Ovary (tissue), 9 donors: ENCODE data around the gene TPST2. TPM values are rescaled to one million over a fixed set of nuclear protein-coding genes. Genes with fewer than 3 reads are reported as not detected.

Source experiments
- DNase-seq, 5 donors: peaks; one replicate each; pipeline ENCODE4 v3.0.0-alpha.2; 2019 to 2020
- H3K27ac ChIP-seq, 2 donors: fragments of 200-600 bp; one replicate each; pipeline versions ENCODE4 v1.5.1 to v1.8.0; 2019 to 2022
- H3K27me3 ChIP-seq: fragments of 200-600 bp; one replicate; pipeline ENCODE4 v1.8.0; 2022
- H3K36me3 ChIP-seq: fragments of 200-600 bp; sonication (generic); one replicate; pipeline ENCODE4 v1.5.1; 2019
- H3K4me1 ChIP-seq: one replicate; pipeline ENCODE4 v1.8.1; 2013; ENCODE audit warnings: mild to moderate bottlenecking, moderate library complexity; ENCODE audit not compliant: insufficient read depth
- H3K4me3 ChIP-seq: fragments of 200-600 bp; sonication (generic); one replicate; pipeline ENCODE4 v1.5.1; 2017
- H3K9me3 ChIP-seq, 2 donors: fragments of 200-600 bp in 1 of 2; sonication (generic) in 1 of 2; one replicate each; pipeline versions ENCODE4 v1.5.1 to v1.8.1; 2013 to 2019; ENCODE audit warnings: mild to moderate bottlenecking in 1 of 2, moderate library complexity in 1 of 2
- EP300 ChIP-seq: sonication (generic); formaldehyde crosslinking; IDR thresholded peaks from one replicate; pipeline ENCODE4 v1.6.1; 2017; ENCODE audit warnings: antibody characterized with exemption
- POLR2A ChIP-seq: fragments of 450-650 bp; IDR thresholded peaks from one replicate; pipeline ENCODE4 v1.6.1; 2017; ENCODE audit warnings: antibody characterized with exemption, mild to moderate bottlenecking, moderate library complexity
- WGBS, 3 donors: extraction: QIAGEN DNeasy Blood & Tissue Kit in 1 of 3; methylation state at CpG; one replicate each; pipeline versions ENCODE4 v1.1.5 to v1.1.7; 2013 to 2017; 5-methylcytosine and 5-hydroxymethylcytosine counted together
- intact Hi-C, 4 donors: fragments of 100-400 bp; cut with DNase I; formaldehyde crosslinking; loops; one replicate each; pipeline versions ENCODE4 v1.11.0 to v1.15.1; 2022 to 2023
- polyA plus RNA-seq, 2 donors: library from polyadenylated mRNA; stranded (reverse); fragments of 200-250 nt in 1 of 2; fragments of 350-450 nt in 1 of 2; fragmentation: Illumina TruSeq in 1 of 2; extraction: RNeasy Lipid Tissue Mini Kit (QIAGEN cat#74804) in 1 of 2; gene quantifications; one replicate each; pipeline ENCODE4 v1.2.3, GENCODE V29; 2013 to 2014
- total RNA-seq, 7 donors: library from RNA; depleted of rRNA in 2 of 7; stranded (reverse); fragments of >200 nt in 2 of 7; fragmentation: NEBNext Ultra II Directional in 3 of 7; extraction: Animal tissue kit (Norgen Biotek cat#: 25700) in 3 of 7; gene quantifications; one replicate each; pipeline versions ENCODE4 v1.1.0 to v1.2.4, GENCODE V29; 2016 to 2023
- TF ChIP-seq, protein P1 (sequence below), 3 donors: fragments of 450-650 bp in 2 of 3; fragments of 200-600 bp in 1 of 3; IDR thresholded peaks; one replicate each; pipeline versions ENCODE4 v1.5.1 to v1.8.0; 2016 to 2022; ENCODE audit warnings: antibody characterized with exemption in 3 of 3, mild to moderate bottlenecking in 1 of 3
- donor health status: DM: no; HTN: no; CAD: no; lungs with moderate emphysema.
- donor health status: DM: no; HTN: no; CAD: no.
- donor health status: Bipolar disorder and iron deficiency.
- donor health status: DM: yes; HTN: yes; CAD: no.
- donor health status: DM: no; HTN: no; CAD: no.
- donor health status: DM: yes; HTN: yes; CAD: no.

TPST2 gene
- total and polyA plus RNA-seq, 9 donors: 10.5 to 28.5 (median 15.0) TPM

DNA sequence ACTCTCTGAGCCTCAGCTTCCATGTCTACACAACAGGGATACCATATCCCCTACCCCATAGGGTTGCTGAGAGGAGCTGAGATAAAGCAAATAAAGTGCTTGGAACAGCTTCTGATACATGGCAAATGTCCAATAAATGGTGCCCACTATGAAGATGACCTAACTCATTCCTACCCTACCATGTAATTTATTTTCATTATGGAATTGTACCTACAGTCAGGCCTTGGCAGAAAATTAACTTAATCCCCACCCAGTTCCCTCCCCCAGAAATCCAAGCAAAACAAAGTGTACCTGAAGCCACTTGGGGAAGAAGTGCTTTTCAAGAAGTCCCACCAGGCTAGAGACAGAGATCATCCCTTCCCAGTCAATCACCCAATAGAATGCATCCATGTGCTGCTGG lies 95.4 kb downstream of the TPST2 start:
- no peak for TF ChIP-seq POLR2A
- TF ChIP-seq, protein P1, sequence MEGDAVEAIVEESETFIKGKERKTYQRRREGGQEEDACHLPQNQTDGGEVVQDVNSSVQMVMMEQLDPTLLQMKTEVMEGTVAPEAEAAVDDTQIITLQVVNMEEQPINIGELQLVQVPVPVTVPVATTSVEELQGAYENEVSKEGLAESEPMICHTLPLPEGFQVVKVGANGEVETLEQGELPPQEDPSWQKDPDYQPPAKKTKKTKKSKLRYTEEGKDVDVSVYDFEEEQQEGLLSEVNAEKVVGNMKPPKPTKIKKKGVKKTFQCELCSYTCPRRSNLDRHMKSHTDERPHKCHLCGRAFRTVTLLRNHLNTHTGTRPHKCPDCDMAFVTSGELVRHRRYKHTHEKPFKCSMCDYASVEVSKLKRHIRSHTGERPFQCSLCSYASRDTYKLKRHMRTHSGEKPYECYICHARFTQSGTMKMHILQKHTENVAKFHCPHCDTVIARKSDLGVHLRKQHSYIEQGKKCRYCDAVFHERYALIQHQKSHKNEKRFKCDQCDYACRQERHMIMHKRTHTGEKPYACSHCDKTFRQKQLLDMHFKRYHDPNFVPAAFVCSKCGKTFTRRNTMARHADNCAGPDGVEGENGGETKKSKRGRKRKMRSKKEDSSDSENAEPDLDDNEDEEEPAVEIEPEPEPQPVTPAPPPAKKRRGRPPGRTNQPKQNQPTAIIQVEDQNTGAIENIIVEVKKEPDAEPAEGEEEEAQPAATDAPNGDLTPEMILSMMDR (IDR thresholded peaks at IDR 0.05): no peak
- no peak for TF ChIP-seq EP300
- no peaks in the 10 kb centered on the region for H3K9me3 ChIP-seq
- no peak overlapping the region for H3K4me3 ChIP-seq
- DNase-seq: no peak
- no peak overlapping the region for H3K27ac ChIP-seq
- H3K4me1 ChIP-seq: no peaks in the 10 kb centered on the region
- no peaks in the 10 kb centered on the region for H3K27me3 ChIP-seq
- no peaks in the 10 kb centered on the region for H3K36me3 ChIP-seq
- intact Hi-C loops: no loop called here

- H3K27ac ChIP-seq: no peak overlapping the region
- DNase-seq: no peak
- no peaks in the 10 kb centered on the region for H3K9me3 ChIP-seq
- H3K4me1 ChIP-seq: no peaks in the 10 kb centered on the region
- intact Hi-C loops: no loop called here
- H3K4me3 ChIP-seq: no peak overlapping the region
- TF ChIP-seq, protein P1 (IDR thresholded peaks at IDR 0.05): no peak
- TF ChIP-seq EP300 (no peak), POLR2A (no peak)
- WGBS, 3 donors: 85 to 88% (median 87%) methylated on average over 9 of the region's 9 CpGs
- H3K27me3 ChIP-seq: no peaks in the 10 kb centered on the region
- H3K36me3 ChIP-seq: no peaks in the 10 kb centered on the region
Measured at GRCh38 chr22:26492220-26492619, 97.7 kb downstream of the TPST2 start.

DNA sequence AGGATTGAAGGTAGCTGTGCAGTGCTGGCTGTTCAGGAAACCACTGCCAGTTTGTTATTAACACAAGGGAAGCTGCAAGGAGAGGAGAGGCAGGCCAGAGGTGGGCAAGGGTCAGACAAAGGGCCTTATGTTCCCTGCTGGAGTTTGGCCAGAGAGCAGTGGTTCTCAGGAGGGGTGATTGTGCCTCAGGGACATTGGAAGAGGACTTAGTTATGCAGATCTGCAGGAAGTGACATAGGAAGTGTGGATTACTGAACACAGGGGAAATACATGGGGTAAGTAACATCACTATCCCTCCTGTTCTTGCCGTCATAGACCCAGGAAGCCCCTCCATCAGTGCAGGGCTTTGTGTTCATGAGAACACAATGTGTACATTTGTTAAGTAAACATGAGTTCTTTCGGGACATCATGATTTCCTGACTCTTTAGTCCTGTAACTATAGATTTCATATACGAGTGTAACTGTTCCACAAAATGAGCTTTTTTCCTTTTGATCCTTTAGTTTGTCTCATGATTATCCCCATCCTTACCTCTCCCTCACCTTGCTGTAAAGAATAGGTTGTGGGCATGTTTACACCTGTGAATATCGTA lies 100.4 kb downstream of the TPST2 start:
- Histone ChIP-seq H3K4me3 (no peak overlapping the region), H3K9me3 (no peaks in the 10 kb centered on the region), H3K27me3 (no peaks in the 10 kb centered on the region), H3K36me3 (no peaks in the 10 kb centered on the region), H3K27ac (no peak overlapping the region), H3K4me1 (no peaks in the 10 kb centered on the region)
- intact Hi-C loops: loop anchor here in 1 of 4 donors (10.0 kb wide), 1 partner anchor 95 kb away; no protein-coding TSS in a partner anchor
- WGBS, 3 donors: 74 to 79% (median 79%) methylated on average over 4 of the region's 4 CpGs
- no peak for DNase-seq
- TF ChIP-seq POLR2A (no peak), EP300 (no peak)
- TF ChIP-seq, protein P1 (IDR thresholded peaks at IDR 0.05): no peak

GRCh38 chr22:26487996-26488395 lies 101.9 kb downstream of the TPST2 start:
- TF ChIP-seq POLR2A (no peak), EP300 (no peak)
- TF ChIP-seq, protein P1 (IDR thresholded peaks at IDR 0.05): no peak
- H3K27me3 ChIP-seq: no peaks in the 10 kb centered on the region
- H3K9me3 ChIP-seq: no peaks in the 10 kb centered on the region
- H3K36me3 ChIP-seq: no peaks in the 10 kb centered on the region
- peaks cover 2% of the 10 kb centered on the region for H3K4me1 ChIP-seq
- no peak overlapping the region for H3K27ac ChIP-seq
- intact Hi-C loops: loop anchor here in 1 of 4 donors (10.0 kb wide), 1 partner anchor 97 kb away; no protein-coding TSS in a partner anchor
- H3K4me3 ChIP-seq: no peak overlapping the region
- no peak for DNase-seq
- 32 to 36% (median 35%) methylated on average over 3 of the region's 3 CpGs for WGBS, 3 donors
